HEK293T (cell line): ENCODE measurements around the gene EVPL.

Experiments used
- ARNT ChIP-seq: fragments of 450-650 bp; IDR thresholded peaks from 2 replicates; pipeline ENCODE4 v1.6.1; 2017; ENCODE audit warnings: mild to moderate bottlenecking
- BHLHE40 ChIP-seq: fragments of 450-650 bp; IDR thresholded peaks from 2 replicates; pipeline ENCODE4 v1.6.1; 2016; ENCODE audit warnings: mild to moderate bottlenecking, moderate library complexity, borderline replicate concordance
- CTBP1 ChIP-seq: fragments of 450-650 bp; IDR thresholded peaks from 2 replicates; pipeline ENCODE4 v1.6.1; 2016; ENCODE audit warnings: borderline replicate concordance
- ELF4 ChIP-seq: fragments of 450-650 bp; IDR thresholded peaks from 2 replicates; pipeline ENCODE4 v1.6.1; 2017; ENCODE audit warnings: antibody characterized with exemption
- FOXM1 ChIP-seq: fragments of 450-650 bp; IDR thresholded peaks from 2 replicates; pipeline ENCODE4 v1.6.1; 2017; ENCODE audit warnings: mild to moderate bottlenecking, borderline replicate concordance
- HDGF ChIP-seq: fragments of 450-650 bp; IDR thresholded peaks from 2 replicates; pipeline ENCODE4 v1.6.1; 2017; ENCODE audit warnings: antibody characterized with exemption, borderline replicate concordance
- NFRKB ChIP-seq: fragments of 450-650 bp; IDR thresholded peaks from 2 replicates; pipeline ENCODE4 v1.6.1; 2016; ENCODE audit warnings: mild to moderate bottlenecking, moderate library complexity
- SP1 ChIP-seq: fragments of 450-650 bp; IDR thresholded peaks from 2 replicates; pipeline ENCODE4 v1.6.1; 2017
- ZNF384 ChIP-seq: fragments of 450-650 bp; IDR thresholded peaks from 2 replicates; pipeline ENCODE4 v1.6.1; 2016
- TF ChIP-seq, protein P1 (sequence below): fragments of 450-650 bp; IDR thresholded peaks from 2 replicates; pipeline ENCODE4 v1.6.1; 2016

DNA sequence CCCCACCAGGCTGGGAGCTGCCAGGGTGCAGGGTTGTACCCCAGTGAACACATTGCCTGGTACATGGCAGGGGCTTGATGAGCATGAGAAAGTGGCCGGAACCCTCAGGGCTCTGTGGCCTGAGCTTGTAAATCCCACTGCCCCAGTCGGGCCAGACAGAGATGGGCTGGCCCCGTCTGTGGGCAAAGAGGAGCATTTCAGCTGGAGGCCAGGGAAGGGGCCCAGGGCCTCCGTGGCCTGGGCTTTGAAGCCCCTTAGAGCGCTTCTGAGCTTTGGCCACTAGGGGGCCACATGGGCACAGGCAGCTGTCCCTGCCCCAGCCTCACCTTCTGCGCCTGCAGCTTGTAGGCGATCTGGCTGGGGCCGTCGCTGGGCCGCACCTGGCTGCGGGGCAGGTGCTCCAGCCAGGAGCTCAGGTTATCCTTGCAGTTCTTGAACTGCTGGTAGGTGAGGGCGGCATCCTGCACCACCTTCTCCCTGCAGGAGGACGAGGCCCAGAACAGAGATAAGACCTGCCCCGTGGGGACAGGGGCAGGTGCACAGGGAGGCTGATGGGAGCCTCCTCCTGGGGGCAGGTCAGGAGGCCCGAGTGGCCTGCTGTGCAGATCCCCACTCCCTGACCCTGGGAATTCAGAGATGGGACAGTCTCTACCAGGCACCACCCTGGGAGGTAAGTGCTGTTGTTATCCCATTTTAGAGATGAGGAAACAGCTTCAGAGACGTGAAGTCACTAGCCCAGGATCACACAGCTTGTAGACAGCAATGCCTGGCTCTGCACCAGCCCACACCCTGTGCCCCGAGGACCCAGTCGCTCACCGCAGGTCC, 12.8 kb downstream of the EVPL start:
- TF ChIP-seq ZNF384 = no peak
- no peak for TF ChIP-seq ARNT
- TF ChIP-seq SP1 = no peak
- no peak for TF ChIP-seq NFRKB
- TF ChIP-seq FOXM1 = no peak
- TF ChIP-seq, protein P1, sequence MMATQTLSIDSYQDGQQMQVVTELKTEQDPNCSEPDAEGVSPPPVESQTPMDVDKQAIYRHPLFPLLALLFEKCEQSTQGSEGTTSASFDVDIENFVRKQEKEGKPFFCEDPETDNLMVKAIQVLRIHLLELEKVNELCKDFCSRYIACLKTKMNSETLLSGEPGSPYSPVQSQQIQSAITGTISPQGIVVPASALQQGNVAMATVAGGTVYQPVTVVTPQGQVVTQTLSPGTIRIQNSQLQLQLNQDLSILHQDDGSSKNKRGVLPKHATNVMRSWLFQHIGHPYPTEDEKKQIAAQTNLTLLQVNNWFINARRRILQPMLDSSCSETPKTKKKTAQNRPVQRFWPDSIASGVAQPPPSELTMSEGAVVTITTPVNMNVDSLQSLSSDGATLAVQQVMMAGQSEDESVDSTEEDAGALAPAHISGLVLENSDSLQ = no peak
- TF ChIP-seq HDGF = no peak
- no peak for TF ChIP-seq CTBP1
- no peak for TF ChIP-seq ELF4
- no peak for TF ChIP-seq BHLHE40
